NB4 (cell line): ENCODE data around the gene SLC7A11.

Experiments
- DNase-seq: peaks from one replicate; pipeline ENCODE4 v3.0.0; 2010; ENCODE audit warnings: low read depth
- H3K4me3 ChIP-seq: one replicate; pipeline ENCODE4 v1.5.1; 2011; ENCODE audit warnings: mild to moderate bottlenecking, low read depth, low read length, moderate library complexity
- CTCF ChIP-seq: IDR thresholded peaks from one replicate; pipeline ENCODE4 v1.5.1; 2012; ENCODE audit warnings: low read depth, low read length
- MAX ChIP-seq: IDR thresholded peaks from 2 replicates; pipeline ENCODE4 v1.6.1; 2011; ENCODE audit warnings: low read depth, low read length
- MYC ChIP-seq: IDR thresholded peaks from 2 replicates; pipeline ENCODE4 v1.6.1; 2011; ENCODE audit warnings: low read depth, low read length
- POLR2A ChIP-seq: IDR thresholded peaks from 2 replicates; pipeline ENCODE4 v1.6.1; 2011; ENCODE audit warnings: mild to moderate bottlenecking; ENCODE audit not compliant: insufficient read length; ENCODE audit errors: extremely low read depth

Gene SLC7A11

GRCh38 chr4:138236037-138236436 is 6.1 kb downstream of the SLC7A11 start:
- no peak for TF ChIP-seq CTCF
- no peak for TF ChIP-seq MAX
- no peak for TF ChIP-seq MYC
- TF ChIP-seq POLR2A: no peak
- no peak for DNase-seq
- H3K4me3 ChIP-seq: no peak overlapping the region

GRCh38 chr4:138235419-138235952 is 6.7 kb downstream of the SLC7A11 start:
- TF ChIP-seq MYC (no peak), MAX (no peak), CTCF (no peak), POLR2A (no peak)
- DNase-seq: peak; percentile 41
- no peak overlapping the region for H3K4me3 ChIP-seq

- no peak overlapping the region for H3K4me3 ChIP-seq
- TF ChIP-seq POLR2A (no peak), MAX (no peak), CTCF (no peak), MYC (no peak)
- DNase-seq: no peak
These were observed 7.9 kb downstream of the SLC7A11 start for GRCh38 chr4:138234248-138234647.

DNA sequence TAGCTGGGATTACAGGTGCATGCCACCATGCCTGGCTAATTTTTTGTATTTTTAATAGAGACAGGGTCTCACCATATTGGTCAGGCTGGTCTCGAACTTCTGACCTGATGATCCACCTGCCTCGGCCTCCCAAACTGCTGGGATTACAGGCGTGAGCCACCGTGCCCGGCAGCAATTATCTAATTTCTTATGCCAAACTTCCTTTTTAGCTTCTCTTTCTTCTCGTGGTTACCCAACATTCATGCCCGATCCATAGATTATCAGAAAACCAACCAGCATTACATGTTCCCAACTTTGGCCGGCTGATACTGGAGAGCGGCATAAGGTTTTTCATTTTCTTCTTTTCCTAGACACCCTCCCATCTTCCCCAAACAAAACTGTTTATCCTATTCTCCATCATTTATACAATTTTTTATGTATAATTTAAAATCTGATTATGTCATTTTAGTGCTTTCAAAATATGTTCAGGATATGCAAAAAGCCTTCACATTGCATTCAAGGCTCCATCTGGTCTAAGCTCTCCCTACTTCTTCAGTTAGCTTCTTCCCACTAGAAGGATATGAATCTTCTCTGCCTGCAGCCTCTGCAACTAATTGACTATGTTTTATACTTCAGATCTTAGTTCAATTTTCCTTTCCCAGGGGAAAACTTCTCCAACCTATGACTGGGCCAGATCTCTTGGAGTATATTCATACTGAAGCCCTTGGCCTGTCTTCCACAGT is 8.7 kb downstream of the SLC7A11 start:
- TF ChIP-seq POLR2A: no peak
- TF ChIP-seq MAX: no peak
- no peak for TF ChIP-seq MYC
- TF ChIP-seq CTCF: no peak
- no peak for DNase-seq
- H3K4me3 ChIP-seq: no peak overlapping the region

GRCh38 chr4:138232364-138232763 is 9.8 kb downstream of the SLC7A11 start:
- no peak for DNase-seq
- no peak overlapping the region for H3K4me3 ChIP-seq
- TF ChIP-seq CTCF (no peak), MYC (no peak), POLR2A (no peak), MAX (no peak)
